OCI-LY7 (cell line): ENCODE measurements around the gene NPAT. TPM values are rescaled to one million over a fixed set of nuclear protein-coding genes. Genes with fewer than 3 reads are reported as not detected.
A peak's percentile ranks its signal among the peaks of the same experiment; 100 is the strongest.

Source experiments
- BruUV-seq: library from RNA; stranded (reverse); fragments of 400-500 nt; replicated peaks from 2 replicates; lab custom pipeline; 2021; lab: Mats Ljungman, UMichigan
- CTCF ChIA-PET: fragments of 300-600 bp; sonication (Branson Sonifier 250); formaldehyde crosslinking; loops from one replicate; lab custom pipeline; 2022; ENCODE audit warnings: antibody characterized with exemption; ENCODE audit not compliant: unreplicated experiment; lab: Charles Lee
- POLR2A ChIA-PET: fragments of 300-600 bp; sonication (Branson Sonifier 250); formaldehyde crosslinking; loops from one replicate; lab custom pipeline; 2022; ENCODE audit warnings: antibody characterized with exemption; lab: Charles Lee
- DNase-seq: peaks from one replicate; pipeline ENCODE4 v3.0.0-alpha.2; 2015; ENCODE audit warnings: low spot score
- H2AFZ ChIP-seq: fragments of 200-600 bp; sonication (generic), shearing (Covaris generic); 2 replicates; pipeline ENCODE4 v1.6.1; 2014; ENCODE audit warnings: mild to moderate bottlenecking, antibody characterized with exemption, low read length, moderate library complexity
- H3K27ac ChIP-seq: fragments of 200-600 bp; sonication (generic); 2 replicates; pipeline ENCODE4 v1.5.1; 2014; ENCODE audit warnings: mixed run types, low read depth, mild to moderate bottlenecking, moderate library complexity, low read length, inconsistent platforms; ENCODE audit not compliant: poor library complexity, severe bottlenecking
- H3K36me3 ChIP-seq: fragments of 200-600 bp; sonication (generic); 2 replicates; pipeline ENCODE4 v1.6.1; 2014; ENCODE audit warnings: mild to moderate bottlenecking, antibody characterized with exemption, low read length, moderate library complexity, mixed read lengths; ENCODE audit not compliant: insufficient read depth
- H3K4me1 ChIP-seq: fragments of 200-600 bp; sonication (generic); 2 replicates; pipeline ENCODE4 v1.5.1; 2014; ENCODE audit warnings: mild to moderate bottlenecking, low read length; ENCODE audit not compliant: insufficient read depth, poor library complexity, severe bottlenecking
- H3K4me2 ChIP-seq: fragments of 200-600 bp; sonication (generic); 2 replicates; pipeline ENCODE4 v1.6.1; 2014; ENCODE audit warnings: mild to moderate bottlenecking, low read length
- H3K4me3 ChIP-seq: fragments of 200-600 bp; sonication (generic); 2 replicates; pipeline ENCODE4 v1.5.1; 2014; ENCODE audit warnings: mild to moderate bottlenecking, low read depth, low read length; ENCODE audit not compliant: poor library complexity, severe bottlenecking
- H3K79me2 ChIP-seq: fragments of 200-600 bp; sonication (generic); 2 replicates; pipeline ENCODE4 v1.6.1; 2016; ENCODE audit warnings: low read depth, mild to moderate bottlenecking, low read length, moderate library complexity, mixed read lengths; ENCODE audit not compliant: insufficient read depth
- H3K9me2 ChIP-seq: fragments of 200-600 bp; sonication (generic); 2 replicates; pipeline ENCODE4 v1.6.1; 2016; ENCODE audit warnings: mild to moderate bottlenecking, low read length, mixed read lengths; ENCODE audit not compliant: insufficient read depth
- H3K9me3 ChIP-seq: fragments of 200-600 bp; sonication (generic); 2 replicates; pipeline ENCODE4 v1.6.1; 2014; ENCODE audit warnings: mild to moderate bottlenecking, mixed run types, low read length, mixed read lengths
- H4K20me1 ChIP-seq: fragments of 200-600 bp; sonication (generic); 2 replicates; pipeline ENCODE4 v1.6.1; 2014; ENCODE audit warnings: mild to moderate bottlenecking, antibody characterized with exemption, low read length, moderate library complexity, mixed read lengths; ENCODE audit not compliant: insufficient read depth
- CTCF ChIP-seq: fragments of 200-600 bp; sonication (generic); conservative IDR thresholded peaks from 2 replicates; pipeline ENCODE4 v1.5.1; 2014; ENCODE audit warnings: mild to moderate bottlenecking, antibody characterized with exemption, low read length, moderate library complexity, mixed read lengths
- EZH2phosphoT487 ChIP-seq: fragments of 200-600 bp; sonication (generic); IDR thresholded peaks from 2 replicates; pipeline ENCODE4 v1.6.1; 2018; ENCODE audit warnings: low read depth, borderline replicate concordance, mild to moderate bottlenecking, mixed run types, antibody characterized with exemption, low read length, moderate library complexity, mixed read lengths
- intact Hi-C: fragments of 100-400 bp; cut with micrococcal nuclease; formaldehyde crosslinking; loops from one replicate; pipeline ENCODE4 v1.10.0; 2022; ENCODE audit not compliant: unreplicated experiment
- total RNA-seq, 2 experiments: library from RNA; depleted of rRNA in 1 of 2; stranded (reverse); fragments of >200 nt in 1 of 2; shearing (Covaris generic) in 1 of 2; gene quantifications; 2 replicates each; pipeline ENCODE4 v1.2.3, GENCODE V29; 2014 to 2022

Gene NPAT
- total RNA-seq, 2 experiments from 2014 or later = 22.6 to 26.9 TPM

- H3K4me2 ChIP-seq = peak overlapping the region; percentile 82
Observed at GRCh38 chr11:108237058-108237481, 14.6 kb upstream of the NPAT start.

GRCh38 chr11:108235633-108236032, 13.2 kb upstream of the NPAT start:
- peaks cover 97% of the 10 kb centered on the region for H3K36me3 ChIP-seq
- no TSS peak for BruUV-seq
- H3K79me2 ChIP-seq = peaks cover 22% of the 10 kb centered on the region; the same call in 1 of the 2 replicates
- DNase-seq = no peak
- H3K9me3 ChIP-seq = peaks cover 22% of the 10 kb centered on the region; the same call in 1 of the 2 replicates
- H3K9me2 ChIP-seq = no peaks in the 10 kb centered on the region
- H3K27ac ChIP-seq = peak overlapping the region; percentile 96
- ChIA-PET POLR2A (interaction anchor here (3.9 kb wide), 1 partner anchor 11 kb away, joined by 58 read pairs; the partner anchor contains the start of genes ATM and NPAT), CTCF (no interaction called here)
- TF ChIP-seq EZH2phosphoT487 (no peak), CTCF (no peak)
- H3K4me3 ChIP-seq = no peak overlapping the region
- H3K4me1 ChIP-seq = peaks cover 31% of the 10 kb centered on the region
- H3K4me2 ChIP-seq = peak overlapping the region; percentile 82; the same call in 1 of the 2 replicates
- H2AFZ ChIP-seq = no peak overlapping the region
- intact Hi-C loops = loop anchor here (5.0 kb wide), 1 partner anchor 427 kb away; no protein-coding TSS in a partner anchor
- H4K20me1 ChIP-seq = no peaks in the 10 kb centered on the region

More at GRCh38 chr11:108237058-108237481, 14.6 kb upstream of the NPAT start:
- BruUV-seq = no TSS peak
- Histone ChIP-seq H3K79me2 (peaks cover 22% of the 10 kb centered on the region; the same call in 1 of the 2 replicates), H4K20me1 (no peaks in the 10 kb centered on the region), H3K9me3 (peaks cover 26% of the 10 kb centered on the region; the same call in 1 of the 2 replicates), H3K4me1 (peaks cover 31% of the 10 kb centered on the region), H3K4me3 (peak overlapping the region; percentile 59), H2AFZ (no peak overlapping the region; the same call in 1 of the 2 replicates), H3K27ac (peak overlapping the region; percentile 96), H3K36me3 (peaks cover 96% of the 10 kb centered on the region), H3K9me2 (no peaks in the 10 kb centered on the region)
- ChIA-PET POLR2A (interaction anchor here (0.6 to 3.9 kb wide), 16 partner anchors 8 to 427 kb away, joined by 3 to 58 read pairs (median 4); partner anchors contain the start of genes ATM, DDX10 and NPAT), CTCF (interaction anchor here (1.1 to 1.3 kb wide), 2 partner anchors 76 to 426 kb away, joined by 3 to 4 read pairs; no protein-coding TSS in a partner anchor)
- intact Hi-C loops = loop anchor here (1.0 to 5.0 kb wide), 2 partner anchors 13 to 425 kb away; no protein-coding TSS in a partner anchor
- TF ChIP-seq EZH2phosphoT487 = no peak
- TF ChIP-seq CTCF = no peak
- DNase-seq = peak; percentile 19

- POLR2A ChIA-PET = interaction anchor here (0.7 to 3.9 kb wide), 2 partner anchors 11 to 12 kb away, joined by 4 to 58 read pairs; partner anchors contain the start of genes ATM and NPAT
- CTCF ChIA-PET = no interaction called here
- intact Hi-C loops = loop anchor here (5.0 kb wide), 1 partner anchor 427 kb away; no protein-coding TSS in a partner anchor
- H3K4me2 ChIP-seq = no peak overlapping the region
- no peak for TF ChIP-seq EZH2phosphoT487
- no peak for TF ChIP-seq CTCF
- H3K9me3 ChIP-seq = peaks cover 18% of the 10 kb centered on the region; the same call in 1 of the 2 replicates
- H3K4me1 ChIP-seq = peaks cover 31% of the 10 kb centered on the region
- no TSS peak for BruUV-seq
- no peaks in the 10 kb centered on the region for H4K20me1 ChIP-seq
- no peak overlapping the region for H3K4me3 ChIP-seq
- peak overlapping the region; percentile 96 for H3K27ac ChIP-seq
- H2AFZ ChIP-seq = no peak overlapping the region
- H3K9me2 ChIP-seq = no peaks in the 10 kb centered on the region
- peaks cover 97% of the 10 kb centered on the region for H3K36me3 ChIP-seq
- H3K79me2 ChIP-seq = peaks cover 22% of the 10 kb centered on the region; the same call in 1 of the 2 replicates
- no peak for DNase-seq
Observed at GRCh38 chr11:108235192-108235591, 12.8 kb upstream of the NPAT start.
